ENCODE results near the gene CBL.

The CBL gene

DNA sequence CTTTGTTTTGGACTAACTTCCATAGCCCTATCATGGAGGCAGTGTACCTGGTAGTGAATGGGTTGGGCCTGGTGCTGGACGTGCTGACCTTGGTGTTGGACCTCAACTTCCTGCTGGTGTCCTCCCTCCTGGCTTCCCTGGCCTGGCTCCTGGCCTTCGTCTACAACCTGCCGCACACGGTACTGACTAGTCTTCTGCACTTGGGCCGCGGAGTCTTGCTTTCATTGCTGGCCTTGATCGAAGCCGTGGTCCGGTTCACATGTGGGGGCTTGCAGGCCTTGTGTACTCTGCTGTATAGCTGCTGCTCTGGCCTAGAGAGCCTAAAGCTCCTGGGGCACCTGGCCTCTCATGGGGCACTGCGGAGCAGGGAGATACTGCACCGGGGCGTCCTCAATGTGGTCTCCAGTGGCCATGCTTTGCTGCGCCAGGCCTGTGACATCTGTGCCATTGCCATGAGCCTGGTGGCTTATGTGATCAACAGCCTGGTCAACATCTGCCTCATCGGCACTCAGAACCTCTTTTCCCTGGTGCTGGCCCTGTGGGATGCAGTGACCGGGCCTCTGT, 129.0 kb downstream of the CBL start:
- POLR2A ChIA-PET = no interaction called here
- no peak for DNase-seq (ENCODE audit: low read depth, low spot score)
- H3K4me3 ChIP-seq (ENCODE audit: low read depth, low read length) = peak overlapping the region; percentile 97
- TF ChIP-seq CTCF (IDR thresholded peaks at IDR 0.05; ENCODE audit: insufficient read depth, low read length, missing control alignments) = no peak
- CTCF ChIA-PET = interaction anchor here (0.6 to 12.3 kb wide), 2 partner anchors 10 to 21 kb away, joined by 3 to 342 read pairs; no protein-coding TSS in a partner anchor

GRCh38 chr11:119335655-119336543, 129.8 kb downstream of the CBL start:
- no peak for DNase-seq (ENCODE audit: low read depth, low spot score)
- TF ChIP-seq CTCF (IDR thresholded peaks at IDR 0.05; ENCODE audit: insufficient read depth, low read length, missing control alignments) = no peak
- ChIA-PET CTCF (interaction anchor here (0.6 to 14.1 kb wide), 4 partner anchors 11 to 38 kb away, joined by 3 to 358 read pairs (median 232); partner anchors contain the start of gene USP2), POLR2A (no interaction called here)
- H3K4me3 ChIP-seq (ENCODE audit: low read depth, low read length) = peak overlapping the region; percentile 97

GRCh38 chr11:119336744-119337469, 130.8 kb downstream of the CBL start:
- CTCF ChIA-PET = interaction anchor here (0.6 to 14.1 kb wide), 36 partner anchors 12 to 933 kb away, joined by 3 to 358 read pairs (median 6); partner anchors contain the start of genes C2CD2L, CBL, DPAGT1 and HINFP
- no peak for DNase-seq (ENCODE audit: low read depth, low spot score)
- H3K4me3 ChIP-seq (ENCODE audit: low read depth, low read length) = peak overlapping the region; percentile 40
- no peak for TF ChIP-seq CTCF (IDR thresholded peaks at IDR 0.05; ENCODE audit: insufficient read depth, low read length, missing control alignments)
- POLR2A ChIA-PET = interaction anchor here (0.6 to 1.9 kb wide), 9 partner anchors 13 to 242 kb away, joined by 3 to 12 read pairs (median 5); partner anchors contain the start of genes DPAGT1, MCAM and THY1

DNA sequence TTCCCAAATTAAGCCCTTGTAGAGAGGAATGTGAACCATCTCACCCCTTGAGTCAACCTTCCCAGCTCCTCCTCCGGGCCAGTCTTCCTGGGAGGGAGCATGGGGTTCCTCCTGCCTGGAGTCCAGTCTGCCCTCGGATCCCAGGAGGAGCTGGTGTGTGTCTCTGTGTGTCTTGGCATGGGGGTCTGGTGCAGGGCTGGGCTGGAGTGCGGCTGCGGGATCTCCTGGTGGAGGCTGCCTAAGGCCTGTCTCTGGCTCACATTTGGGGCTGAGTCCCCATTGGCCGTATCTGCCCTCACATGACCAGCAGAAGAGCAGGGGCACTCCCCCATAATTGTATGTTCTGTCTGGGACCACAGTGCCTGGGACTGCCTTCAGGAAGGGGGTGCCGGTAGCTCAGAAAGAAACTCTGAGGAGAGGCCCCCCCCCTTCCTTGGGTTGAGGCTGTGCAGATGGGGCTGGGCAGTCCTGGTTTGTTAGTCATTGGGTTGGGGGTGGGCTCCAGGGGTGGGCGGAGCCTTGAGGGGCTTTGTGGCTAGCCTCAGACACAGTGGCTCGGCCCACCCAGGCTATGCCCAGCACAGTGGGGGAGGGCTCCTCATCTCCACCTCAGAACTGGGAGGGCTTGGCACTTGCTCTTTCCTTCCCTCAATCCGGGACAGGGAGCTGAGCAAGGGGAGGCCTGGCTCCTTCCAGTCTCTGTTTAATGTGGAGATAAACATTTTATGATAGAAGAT, 131.6 kb downstream of the CBL start:
- DNase-seq (ENCODE audit: low read depth, low spot score) = no peak
- H3K4me3 ChIP-seq (ENCODE audit: low read depth, low read length) = peak overlapping the region; percentile 40

More for the DNA sequence above, 131.6 kb downstream of the CBL start:
- TF ChIP-seq CTCF (IDR thresholded peaks at IDR 0.05; ENCODE audit: insufficient read depth, low read length, missing control alignments) = no peak
- POLR2A ChIA-PET = interaction anchor here (0.6 to 1.9 kb wide), 15 partner anchors 14 to 280 kb away, joined by 3 to 12 read pairs (median 5); partner anchors contain the start of genes DPAGT1, HYOU1, MCAM and THY1
- CTCF ChIA-PET = interaction anchor here (0.6 to 14.1 kb wide), 66 partner anchors 13 to 932 kb away, joined by 3 to 358 read pairs (median 5); partner anchors contain the start of genes C2CD2L, CBL, DPAGT1 and HINFP
